HG02642 (cell line): Measurements from ENCODE around the gene SPTLC2.

ENCODE experiments used
- ATAC-seq: cut with Tn5 transposase; IDR thresholded peaks from one replicate; pipeline ENCODE4 v1.9.1; 2021; ENCODE audit warnings: mild to moderate bottlenecking; ENCODE audit not compliant: unreplicated experiment, poor library complexity

SPTLC2 gene

GRCh38 chr14:77478796-77479195 is 137.6 kb downstream of the SPTLC2 start:
- ATAC-seq = peak; percentile 86

GRCh38 chr14:77478029-77478428 is 138.4 kb downstream of the SPTLC2 start:
- ATAC-seq = no peak

GRCh38 chr14:77475432-77476115 is 140.9 kb downstream of the SPTLC2 start:
- ATAC-seq = no peak

GRCh38 chr14:77474479-77475177 is 141.8 kb downstream of the SPTLC2 start:
- ATAC-seq = no peak

- ATAC-seq = no peak
Measured at GRCh38 chr14:77473921-77474320, 142.5 kb downstream of the SPTLC2 start.

GRCh38 chr14:77470224-77470870 is 146.1 kb downstream of the SPTLC2 start:
- ATAC-seq = no peak

GRCh38 chr14:77469539-77469938 is 146.9 kb downstream of the SPTLC2 start:
- no peak for ATAC-seq

GRCh38 chr14:77469067-77469505 is 147.4 kb downstream of the SPTLC2 start:
- no peak for ATAC-seq

- ATAC-seq = no peak
Measured at GRCh38 chr14:77467801-77468200, 148.6 kb downstream of the SPTLC2 start.

- ATAC-seq = no peak
Measured at GRCh38 chr14:77459072-77459723, 157.2 kb downstream of the SPTLC2 start.

GRCh38 chr14:77458249-77458950 is 158.0 kb downstream of the SPTLC2 start:
- ATAC-seq = peak; percentile 24

GRCh38 chr14:77457522-77458248 is 158.8 kb downstream of the SPTLC2 start, which contains the start of the genes AHSA1 and VIPAS39:
Gene AHSA1 (plus strand): TSS chr14:77458093. CDS start chr14:77458190, 97 bp downstream.
Gene VIPAS39 (minus strand): TSS chr14:77457601. CDS start chr14:77454102, 3,499 bp downstream.
- peak; percentile 90 for ATAC-seq

GRCh38 chr14:77457115-77457521 is 159.3 kb downstream of the SPTLC2 start:
- no peak for ATAC-seq
